HepG2 (cell line): ENCODE measurements around the gene ULK3. TPM values are rescaled to one million over a fixed set of nuclear protein-coding genes. Genes with fewer than 3 reads are reported as not detected.

Source experiments
- ATF2 ChIP-seq: sonication (generic); formaldehyde crosslinking; IDR thresholded peaks from 2 replicates; pipeline ENCODE4 v1.4.0; 2020; ENCODE audit warnings: missing genetic modification reagents
- CHD2 ChIP-seq: IDR thresholded peaks from 2 replicates; pipeline ENCODE4 v1.6.1; 2011; ENCODE audit warnings: low read depth, low read length, improper control_type of control experiment
- DZIP1 ChIP-seq: sonication (generic); formaldehyde crosslinking; IDR thresholded peaks from 2 replicates; pipeline ENCODE4 v1.5.0; 2020; ENCODE audit warnings: mild to moderate bottlenecking, missing genetic modification reagents
- EZH2 ChIP-seq: conservative IDR thresholded peaks from 2 replicates; pipeline ENCODE4 v1.6.1; 2012; ENCODE audit warnings: mild to moderate bottlenecking, low read depth, low read length, moderate library complexity
- FOSL2 ChIP-seq: sonication (generic); formaldehyde crosslinking; IDR thresholded peaks from 2 replicates; pipeline ENCODE4 v1.4.0; 2020; ENCODE audit warnings: missing genetic modification reagents
- FOXP1 ChIP-seq, 2 experiments: fragments of 450-650 bp in 1 of 2; IDR thresholded peaks; 2 replicates each; pipeline ENCODE4 v1.6.1; 2017 to 2018; ENCODE audit warnings: antibody characterized with exemption in 1 of 2
- GPBP1L1 ChIP-seq: sonication (generic); formaldehyde crosslinking; IDR thresholded peaks from 2 replicates; pipeline ENCODE4 v1.5.0; 2020; ENCODE audit warnings: mild to moderate bottlenecking, missing genetic modification reagents
- HMGXB3 ChIP-seq: sonication (generic); formaldehyde crosslinking; IDR thresholded peaks from 2 replicates; pipeline ENCODE4 v1.4.0; 2020; ENCODE audit warnings: missing genetic modification reagents, borderline replicate concordance
- MIXL1 ChIP-seq: IDR thresholded peaks from 2 replicates; pipeline ENCODE4 v1.6.1; 2016
- NCOA2 ChIP-seq: sonication (generic); formaldehyde crosslinking; IDR thresholded peaks from 2 replicates; pipeline ENCODE4 v1.8.0; 2022; ENCODE audit warnings: inconsistent platforms
- NPAS2 ChIP-seq: sonication (generic); formaldehyde crosslinking; IDR thresholded peaks from 2 replicates; pipeline ENCODE4 v1.8.0; 2022; ENCODE audit warnings: mild to moderate bottlenecking, missing genetic modification reagents, borderline replicate concordance
- SMARCC2 ChIP-seq: fragments of 450-650 bp; IDR thresholded peaks from 2 replicates; pipeline ENCODE4 v1.6.1; 2017; ENCODE audit warnings: antibody characterized with exemption, mild to moderate bottlenecking
- SRSF4 ChIP-seq: fragments of 200-400 bp; formaldehyde crosslinking; IDR thresholded peaks from one replicate; pipeline ENCODE4 v1.6.1; 2018; ENCODE audit warnings: mild to moderate bottlenecking, low read depth, low read length, moderate library complexity; ENCODE audit not compliant: poor library complexity, severe bottlenecking
- STAG1 ChIP-seq: sonication (generic); formaldehyde crosslinking; IDR thresholded peaks from 2 replicates; pipeline ENCODE4 v1.4.0; 2020; ENCODE audit warnings: missing genetic modification reagents
- TBX2 ChIP-seq: sonication (generic); formaldehyde crosslinking; IDR thresholded peaks from 2 replicates; pipeline ENCODE4 v1.5.0; 2020; ENCODE audit warnings: missing genetic modification reagents, mild to moderate bottlenecking, borderline replicate concordance
- TEAD3 ChIP-seq: optimal IDR thresholded peaks from 2 replicates; pipeline ENCODE3; 2016; ENCODE audit warnings: borderline replicate concordance
- ZNF264 ChIP-seq: sonication (generic); formaldehyde crosslinking; IDR thresholded peaks from 2 replicates; pipeline ENCODE4 v1.4.0; 2020; ENCODE audit warnings: missing genetic modification reagents
- ZNF746 ChIP-seq: sonication (generic); formaldehyde crosslinking; IDR thresholded peaks from 2 replicates; pipeline ENCODE4 v1.8.0; 2022; ENCODE audit warnings: mild to moderate bottlenecking, missing genetic modification reagents
- ZSCAN12 ChIP-seq: sonication (generic); formaldehyde crosslinking; IDR thresholded peaks from 2 replicates; pipeline ENCODE4 v1.9.0; 2021; ENCODE audit warnings: mild to moderate bottlenecking, missing genetic modification reagents
- polyA plus RNA-seq, 8 experiments: library from polyadenylated mRNA; depleted of rRNA in 3 of 8; stranded (reverse) in 7 of 8; unstranded in 1 of 8; fragments of >200 nt; fragmentation: Illumina TruSeq in 4 of 8; extraction: Trizol in 4 of 8; gene quantifications; 2 replicates each; pipeline versions ENCODE4 v1.2.1 to v1.2.3, GENCODE V29; 2011 to 2016; ENCODE audit warnings: low read depth in 4 of 8, missing spikeins in 1 of 8, mixed read lengths in 1 of 8; ENCODE audit not compliant: insufficient read depth in 1 of 8
- total RNA-seq, 5 experiments: library from RNA; depleted of rRNA; stranded (reverse); fragments of >200 nt; fragmentation: Illumina TruSeq; extraction: Trizol; gene quantifications; 2 replicates each; pipeline ENCODE4 v1.2.3, GENCODE V29; 2016; ENCODE audit warnings: low read depth in 1 of 5

The ULK3 gene
- total and polyA plus RNA-seq, 2 of the 13 experiments (the other 11 are each of a cell fraction or from before 2014, with no cell fraction given), result 15.2 to 23.7 TPM

GRCh38 chr15:74889883-74890664, 47.1 kb upstream of the ULK3 start, which contains the start of gene MPI (continued):
- TF ChIP-seq DZIP1 (CRISPR knock-in tag) (peak; percentile 94), MIXL1 (CRISPR knock-in tag) (0 out of 2 replicates have a peak, but pooled peaks have one; percentile 14), TEAD3 (peak; percentile 37), STAG1 (CRISPR knock-in tag) (0 out of 2 replicates have a peak, but pooled peaks have one; percentile 7), ZSCAN12 (CRISPR knock-in tag) (0 out of 2 replicates have a peak, but pooled peaks have one; percentile 57), SMARCC2 (no peak), HMGXB3 (CRISPR knock-in tag) (peak; percentile 28; the same call in 1 of the 2 replicates), ATF2 (CRISPR knock-in tag) (peak; percentile 83; the same call in 1 of the 2 replicates), EZH2 (no peak), NCOA2 (peak; percentile 53), SRSF4 (no peak), GPBP1L1 (CRISPR knock-in tag) (no peak), FOSL2 (0 out of 2 replicates have a peak, but pooled peaks have one; percentile 5), ZNF264 (0 out of 2 replicates have a peak, but pooled peaks have one; percentile 63), ZNF746 (CRISPR knock-in tag) (no peak), CHD2 (no peak), TBX2 (CRISPR knock-in tag) (peak; percentile 75), FOXP1 (IDR thresholded peaks at IDR 0.05) (no peak), FOXP1 (CRISPR knock-in tag; IDR thresholded peaks at IDR 0.05) (0 out of 2 replicates have a peak, but pooled peaks have one; percentile 34), NPAS2 (no peak)
